Measurements from ENCODE around the gene MYLK4.

Gene MYLK4

DNA sequence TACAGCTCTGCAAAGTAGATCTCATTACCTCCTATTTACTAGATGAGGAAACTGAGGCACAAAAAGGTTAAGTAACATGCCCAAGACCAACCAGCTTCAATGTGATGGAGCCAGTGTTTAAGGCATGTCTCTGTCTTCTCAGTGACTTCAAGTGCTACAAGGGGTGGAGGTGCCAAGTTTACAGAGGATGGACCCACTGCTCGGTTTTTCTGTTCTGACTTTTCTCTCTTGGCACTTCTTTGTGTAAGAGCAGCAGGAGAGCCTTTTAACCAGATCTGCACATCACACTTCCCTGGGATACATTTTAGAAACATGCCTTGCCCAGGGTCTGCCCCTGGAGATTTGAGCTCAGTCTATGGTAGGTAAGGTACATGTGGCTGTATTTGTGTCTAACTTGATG lies 24.3 kb upstream of the MYLK4 start:
- TF ChIP-seq, protein P1, sequence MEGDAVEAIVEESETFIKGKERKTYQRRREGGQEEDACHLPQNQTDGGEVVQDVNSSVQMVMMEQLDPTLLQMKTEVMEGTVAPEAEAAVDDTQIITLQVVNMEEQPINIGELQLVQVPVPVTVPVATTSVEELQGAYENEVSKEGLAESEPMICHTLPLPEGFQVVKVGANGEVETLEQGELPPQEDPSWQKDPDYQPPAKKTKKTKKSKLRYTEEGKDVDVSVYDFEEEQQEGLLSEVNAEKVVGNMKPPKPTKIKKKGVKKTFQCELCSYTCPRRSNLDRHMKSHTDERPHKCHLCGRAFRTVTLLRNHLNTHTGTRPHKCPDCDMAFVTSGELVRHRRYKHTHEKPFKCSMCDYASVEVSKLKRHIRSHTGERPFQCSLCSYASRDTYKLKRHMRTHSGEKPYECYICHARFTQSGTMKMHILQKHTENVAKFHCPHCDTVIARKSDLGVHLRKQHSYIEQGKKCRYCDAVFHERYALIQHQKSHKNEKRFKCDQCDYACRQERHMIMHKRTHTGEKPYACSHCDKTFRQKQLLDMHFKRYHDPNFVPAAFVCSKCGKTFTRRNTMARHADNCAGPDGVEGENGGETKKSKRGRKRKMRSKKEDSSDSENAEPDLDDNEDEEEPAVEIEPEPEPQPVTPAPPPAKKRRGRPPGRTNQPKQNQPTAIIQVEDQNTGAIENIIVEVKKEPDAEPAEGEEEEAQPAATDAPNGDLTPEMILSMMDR (IDR thresholded peaks at IDR 0.05) = no peak

GRCh38 chr6:2773449-2773848 lies 22.7 kb upstream of the MYLK4 start:
- TF ChIP-seq, protein P1 (IDR thresholded peaks at IDR 0.05) = no peak

DNA sequence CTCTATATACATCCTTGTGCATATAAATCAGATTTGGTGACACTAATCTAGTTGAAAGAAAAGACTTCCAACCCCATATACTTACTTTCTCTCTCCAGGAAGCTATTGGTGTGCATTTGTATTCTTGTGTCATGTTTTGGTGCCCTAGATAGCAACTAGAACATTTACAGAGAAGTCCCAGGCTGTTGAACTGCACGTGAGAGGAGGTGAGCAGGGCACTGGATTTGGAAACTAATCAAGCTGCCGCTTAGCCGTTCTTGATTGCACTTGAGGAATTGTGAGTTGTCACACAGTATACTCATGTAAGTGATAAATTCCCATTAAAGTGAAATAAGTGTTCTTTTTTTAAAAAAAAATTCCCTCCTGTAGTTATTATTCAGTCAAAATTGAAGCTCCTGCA lies 22.1 kb upstream of the MYLK4 start:
- TF ChIP-seq, protein P1 (IDR thresholded peaks at IDR 0.05) = no peak

DNA sequence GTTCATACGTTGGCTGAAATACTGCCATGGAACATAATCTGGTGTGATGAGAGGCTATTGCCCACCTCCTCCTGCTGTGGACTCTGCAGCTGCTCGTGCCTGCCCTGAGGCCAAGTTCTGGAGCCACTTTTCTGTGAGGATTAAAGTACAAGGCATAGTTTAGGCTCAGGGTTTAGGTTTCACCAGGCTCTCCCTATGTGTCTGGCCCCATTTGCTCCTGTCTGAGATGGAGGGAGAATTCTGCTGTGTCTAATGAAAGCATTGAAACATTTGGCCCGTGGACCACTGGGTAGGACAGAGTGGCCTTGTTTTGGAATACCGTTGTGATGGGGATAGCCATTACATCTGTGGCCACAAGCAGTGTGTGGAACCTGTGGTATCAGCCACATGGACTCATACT lies 20.4 kb upstream of the MYLK4 start:
- TF ChIP-seq, protein P1 (IDR thresholded peaks at IDR 0.05) = no peak

DNA sequence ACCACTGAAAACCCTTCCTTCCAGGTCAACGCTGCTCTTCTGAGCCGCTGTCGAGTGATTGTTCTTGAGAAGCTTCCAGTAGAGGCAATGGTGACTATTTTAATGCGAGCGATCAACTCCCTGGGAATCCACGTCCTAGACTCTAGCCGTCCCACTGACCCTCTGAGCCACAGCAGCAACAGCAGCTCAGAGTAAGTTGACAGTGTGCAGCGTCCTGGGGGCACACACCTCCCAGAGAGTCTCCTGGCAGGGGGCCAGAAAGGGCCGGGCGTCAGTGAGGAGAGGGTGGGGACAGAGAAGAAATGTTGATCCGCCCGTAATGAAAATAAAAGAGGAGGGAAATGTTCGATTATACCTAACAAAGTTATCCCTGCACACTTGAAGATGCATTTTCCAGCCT lies 19.4 kb upstream of the MYLK4 start:
- TF ChIP-seq, protein P1 (IDR thresholded peaks at IDR 0.05) = no peak

DNA sequence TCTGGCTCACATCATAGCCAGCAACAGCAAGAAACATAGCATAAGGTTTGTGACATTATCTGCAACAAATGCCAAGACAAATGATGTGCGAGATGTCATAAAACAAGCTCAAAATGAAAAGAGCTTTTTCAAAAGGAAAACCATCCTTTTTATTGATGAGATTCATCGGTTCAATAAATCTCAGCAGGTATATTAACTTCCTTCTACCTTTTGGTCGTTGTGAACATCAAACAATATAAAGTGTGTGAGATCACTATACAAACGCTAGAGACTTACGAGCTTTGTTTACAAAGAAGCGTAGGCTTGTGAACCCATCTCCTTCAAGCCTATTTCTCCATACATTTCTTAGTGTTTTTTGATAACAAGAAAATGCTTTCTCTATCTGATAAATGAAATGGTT lies 18.0 kb upstream of the MYLK4 start:
- TF ChIP-seq, protein P1 (IDR thresholded peaks at IDR 0.05) = no peak

DNA sequence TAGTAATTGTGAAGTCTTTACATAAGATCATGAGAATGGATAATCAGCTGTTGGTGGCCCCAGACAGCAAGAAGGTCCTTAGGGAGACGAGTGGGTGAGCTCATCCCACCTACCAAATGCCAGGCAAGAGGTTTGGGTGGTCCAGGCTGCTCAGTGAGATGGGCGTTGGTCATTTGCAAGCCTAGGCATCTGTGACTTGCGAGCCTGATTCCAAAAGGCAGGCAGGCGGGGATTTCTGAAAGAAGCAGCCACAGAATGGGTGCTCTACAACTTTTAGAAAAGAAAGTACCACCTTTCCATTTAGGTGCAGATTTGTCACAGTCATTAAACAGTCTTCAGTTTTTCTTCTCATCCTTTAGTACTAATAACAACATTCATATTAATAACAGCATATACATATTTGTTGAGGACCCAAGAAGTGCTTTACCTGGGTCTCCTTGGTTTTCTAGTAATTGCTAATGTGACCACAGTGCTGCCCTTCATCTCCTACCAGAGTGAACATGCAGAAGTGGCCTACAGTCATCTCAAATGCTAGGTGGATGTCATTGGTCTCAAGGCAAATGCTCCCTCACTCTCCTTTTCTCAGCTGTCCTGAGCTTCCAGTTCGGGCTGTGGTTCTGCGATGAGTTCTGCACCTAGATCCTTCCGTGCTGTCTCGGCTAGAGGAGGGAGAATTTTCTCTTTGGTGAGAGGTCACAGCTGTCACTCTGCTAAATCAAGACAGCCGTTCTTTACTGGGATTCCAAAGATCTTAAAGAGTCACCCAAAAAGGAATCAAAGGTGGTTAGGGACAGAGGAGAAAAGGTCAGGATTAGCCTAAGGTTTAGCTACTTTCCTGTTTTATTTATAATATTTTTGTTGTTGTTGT lies 17.2 kb upstream of the MYLK4 start:
- TF ChIP-seq, protein P1 (IDR thresholded peaks at IDR 0.05) = no peak

All from LNCAP (cell line).